ENCODE measurements around the gene ZBTB24.
"Not testable (repeated sequence)": the region's sequence is repeated elsewhere in the genome, so short reads cannot be mapped to it uniquely, and the experiment has no call there.

The ZBTB24 gene

DNA sequence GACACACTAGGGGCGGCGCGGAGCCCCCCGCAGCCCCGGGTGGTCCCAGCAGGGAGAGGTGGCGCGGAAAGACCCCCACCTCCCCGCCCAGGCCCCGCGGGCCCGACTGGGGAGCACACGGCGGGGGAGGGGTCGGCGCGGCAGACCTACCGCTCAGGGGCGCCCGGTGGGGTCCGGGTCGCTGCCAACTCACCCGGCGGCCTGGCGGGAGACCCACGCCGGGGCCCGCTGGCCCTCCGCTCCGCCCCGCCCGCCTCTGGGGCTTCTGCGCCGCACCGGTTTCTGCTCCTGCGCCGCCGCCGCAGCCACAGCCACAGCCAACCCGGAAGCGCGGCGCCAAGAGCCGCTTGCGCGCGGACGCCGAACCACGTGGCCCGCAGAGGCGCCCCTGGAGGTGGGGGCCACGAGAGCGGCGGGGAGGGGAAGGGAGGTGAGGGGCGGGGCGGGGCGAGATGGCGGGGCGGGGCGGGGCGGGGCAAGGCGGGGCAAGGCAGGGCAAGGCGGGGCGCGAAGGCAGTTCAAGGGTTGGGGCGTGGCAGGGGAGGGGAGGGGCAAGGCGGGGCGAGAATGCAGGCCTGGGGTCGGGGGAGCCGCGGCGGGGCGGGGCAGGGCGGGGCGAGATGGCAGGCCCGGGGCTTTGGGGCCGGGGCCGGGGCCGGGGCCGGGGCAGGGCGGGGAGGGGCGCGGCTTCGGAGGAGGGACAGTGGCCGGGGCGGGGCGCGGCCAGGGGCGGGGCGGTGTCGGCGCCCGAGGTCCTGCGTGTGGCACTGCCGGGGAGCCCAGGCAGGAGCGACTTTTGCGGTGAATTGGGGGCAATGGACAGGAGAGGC lies at the start of gene ZBTB24:
ZBTB24 (minus strand) TSS at position 315 of the 830 bp plus-strand sequence. CDS start 1,193 bp downstream, outside the sequence.
- DNase-seq (ENCODE audit: low read depth in 3 of 3) = peak; percentile 74 to 81 (median 80)

DNA sequence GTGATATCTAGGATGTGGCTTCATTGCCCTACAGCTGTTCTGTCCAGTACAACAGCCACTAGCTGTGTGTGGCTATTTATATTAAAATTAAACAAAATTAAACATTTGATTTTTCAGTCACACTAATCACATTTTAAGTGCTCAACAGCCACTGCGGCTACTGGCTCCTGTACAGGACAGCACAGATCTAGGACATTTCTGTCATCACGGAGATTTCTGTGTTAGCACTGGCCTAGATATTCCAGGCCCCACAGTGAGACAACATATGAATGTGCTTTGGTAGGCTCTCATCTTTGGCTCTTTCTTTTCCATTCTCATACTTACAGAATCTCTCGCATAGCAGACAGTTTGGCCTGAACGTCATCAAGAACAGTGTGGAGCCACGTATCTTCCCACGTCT lies 48.4 kb upstream of the ZBTB24 start:
- DNase-seq (ENCODE audit: low read depth in 3 of 3) = no peak

DNA sequence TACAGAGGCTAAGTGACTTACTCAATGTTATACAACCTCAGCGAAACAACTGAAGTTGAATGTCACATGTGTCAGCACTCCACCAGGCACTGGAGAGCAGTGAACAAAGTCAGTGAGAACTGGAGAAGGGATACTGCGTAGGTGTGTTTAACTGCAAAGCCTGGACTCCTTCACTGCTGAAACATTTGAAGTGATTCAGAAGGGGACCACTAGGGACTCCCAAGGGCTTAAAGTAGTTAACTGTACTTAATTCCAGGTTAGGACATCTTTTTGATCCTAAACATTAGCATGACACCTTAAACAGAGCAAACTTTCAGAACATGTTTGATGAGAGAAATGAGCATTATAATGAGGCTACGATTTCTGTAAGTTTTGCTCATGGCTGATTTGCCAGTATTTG lies 45.0 kb upstream of the ZBTB24 start:
- DNase-seq (ENCODE audit: low read depth in 3 of 3) = no peak

DNA sequence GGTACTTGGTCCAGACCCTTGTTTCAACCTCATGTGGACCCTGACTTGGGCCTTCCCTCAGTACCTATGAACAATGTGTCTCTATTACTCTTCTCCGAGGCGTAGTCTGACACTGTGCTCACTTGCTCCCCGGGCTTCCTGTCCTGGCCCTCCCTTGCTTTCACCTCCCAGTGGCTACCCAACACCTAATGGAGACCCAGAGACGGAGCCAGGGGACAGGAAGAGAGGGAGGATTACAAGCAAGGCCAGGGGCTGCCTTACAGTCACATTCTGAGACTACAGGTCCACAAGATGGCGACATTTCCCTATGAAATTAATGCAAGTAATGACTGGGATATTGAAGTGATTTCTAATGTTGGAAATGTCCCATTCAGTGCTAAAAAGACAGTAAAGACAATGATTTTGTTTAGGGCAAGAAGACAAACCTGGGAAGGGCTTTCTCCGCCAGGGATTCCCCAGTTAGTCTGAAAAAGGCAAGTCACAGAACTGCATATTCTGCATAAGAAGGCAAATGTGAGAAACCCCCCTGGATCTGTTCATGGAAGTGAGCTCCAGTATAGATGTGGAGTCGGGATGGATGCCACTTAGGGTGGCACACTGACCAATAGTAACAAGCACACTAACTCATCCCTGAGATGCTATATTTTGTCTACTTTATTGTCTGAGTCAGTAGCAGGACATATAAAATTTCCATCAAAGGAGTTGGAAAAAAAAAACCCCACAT lies 44.0 kb upstream of the ZBTB24 start:
- peak; percentile 4 to 18 (median 5) for DNase-seq (ENCODE audit: low read depth in 3 of 3)

DNA sequence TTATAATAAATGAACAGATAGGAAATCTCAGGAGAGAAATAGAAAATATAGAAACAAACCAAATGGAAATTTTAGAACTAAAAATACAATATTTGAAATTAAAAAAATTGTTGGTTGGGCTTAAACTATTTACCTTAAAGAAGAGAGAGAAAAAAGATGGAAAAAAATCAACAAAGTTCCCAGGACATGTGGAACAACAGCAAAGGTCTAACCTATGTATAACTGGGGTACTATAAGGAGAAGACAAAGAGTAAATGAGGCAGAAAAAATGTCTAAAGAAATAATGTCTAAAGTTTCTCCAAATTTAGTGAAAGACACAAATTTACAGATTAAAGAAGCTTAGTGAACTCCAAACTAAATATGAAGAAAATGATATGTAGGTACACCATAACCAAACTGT lies 41.1 kb upstream of the ZBTB24 start:
- DNase-seq (ENCODE audit: low read depth in 3 of 3) = no peak

DNA sequence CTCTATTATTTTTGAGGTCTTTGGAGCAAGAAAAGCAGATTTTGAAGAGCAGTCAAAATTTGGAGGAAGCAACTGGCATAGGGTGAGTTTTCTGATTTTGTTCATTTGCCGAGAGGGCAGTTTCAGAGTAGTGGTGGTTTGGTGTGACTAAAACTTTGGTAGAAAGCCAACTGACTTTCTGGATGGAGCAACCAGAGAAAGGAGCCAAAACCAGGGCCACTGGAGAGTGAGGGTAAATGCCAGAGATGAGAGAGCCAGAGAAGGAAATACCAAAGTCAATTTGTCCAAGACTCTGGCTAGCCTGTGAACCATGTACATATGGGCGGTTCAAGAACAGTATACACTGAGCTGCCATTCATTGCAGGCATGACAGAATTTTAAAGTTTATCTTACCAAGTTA lies 40.5 kb upstream of the ZBTB24 start:
- DNase-seq (ENCODE audit: low read depth in 3 of 3) = no peak

DNA sequence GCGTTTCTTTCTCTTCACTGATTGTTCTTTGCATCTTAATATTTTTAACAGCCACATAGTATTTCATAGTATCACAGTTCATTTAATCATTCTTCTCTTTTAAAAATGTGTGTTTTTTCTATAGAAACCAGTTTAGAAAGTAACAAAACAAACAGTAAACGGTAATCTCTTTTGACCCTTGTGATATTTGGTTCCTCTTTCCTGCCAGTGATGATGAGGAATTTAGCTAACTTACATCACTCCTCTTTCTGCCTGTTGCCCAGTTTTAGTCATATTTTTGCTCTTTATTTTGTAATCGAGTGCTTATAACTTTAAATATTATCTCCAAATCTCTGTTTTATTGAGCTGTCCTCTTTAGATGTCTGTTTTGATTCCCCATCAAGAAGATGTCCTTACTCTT lies 38.1 kb upstream of the ZBTB24 start:
- no peak for DNase-seq (ENCODE audit: low read depth in 3 of 3)

DNA sequence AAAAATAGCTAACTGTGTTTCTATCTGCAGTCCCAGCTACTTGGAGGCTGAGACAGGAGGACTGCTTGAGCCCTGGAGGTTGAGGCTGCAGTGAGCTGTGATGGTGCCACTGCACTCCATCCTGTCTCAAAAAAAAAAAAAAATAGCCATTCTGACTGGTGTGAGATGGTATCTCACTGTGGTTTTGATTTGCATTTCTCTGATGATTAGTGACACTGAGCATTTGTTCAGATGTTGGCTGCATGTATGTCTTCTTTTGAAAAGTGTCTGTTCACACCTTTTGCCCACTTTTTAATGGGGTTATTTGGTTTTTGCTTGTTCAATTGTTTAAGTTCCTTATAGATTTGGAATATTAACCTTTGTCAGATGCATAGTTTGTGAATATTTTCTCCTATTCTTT lies 36.6 kb upstream of the ZBTB24 start:
- not testable (repeated sequence) for DNase-seq (ENCODE audit: low read depth in 3 of 3)

DNA sequence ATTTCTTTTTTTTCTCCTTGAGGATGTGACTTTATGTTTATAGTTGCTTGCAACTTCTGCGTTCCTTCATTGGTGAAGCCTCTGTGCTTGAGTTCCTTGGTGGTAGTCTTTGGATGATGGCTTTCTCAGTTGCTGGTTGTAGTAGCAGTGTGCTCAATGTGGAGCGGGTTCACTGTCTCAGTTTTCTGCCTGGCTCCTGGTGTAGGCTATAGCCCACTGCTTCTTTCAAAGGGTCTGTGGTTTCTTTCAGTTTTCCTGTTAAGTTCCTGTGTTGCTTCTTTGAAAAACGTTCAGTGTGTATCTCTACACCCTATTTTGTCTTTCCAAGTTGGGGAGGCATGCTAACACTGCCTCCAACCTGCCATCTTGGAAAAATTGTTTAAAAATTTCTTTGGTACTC lies 33.9 kb upstream of the ZBTB24 start:
- no peak for DNase-seq (ENCODE audit: low read depth in 3 of 3)

DNA sequence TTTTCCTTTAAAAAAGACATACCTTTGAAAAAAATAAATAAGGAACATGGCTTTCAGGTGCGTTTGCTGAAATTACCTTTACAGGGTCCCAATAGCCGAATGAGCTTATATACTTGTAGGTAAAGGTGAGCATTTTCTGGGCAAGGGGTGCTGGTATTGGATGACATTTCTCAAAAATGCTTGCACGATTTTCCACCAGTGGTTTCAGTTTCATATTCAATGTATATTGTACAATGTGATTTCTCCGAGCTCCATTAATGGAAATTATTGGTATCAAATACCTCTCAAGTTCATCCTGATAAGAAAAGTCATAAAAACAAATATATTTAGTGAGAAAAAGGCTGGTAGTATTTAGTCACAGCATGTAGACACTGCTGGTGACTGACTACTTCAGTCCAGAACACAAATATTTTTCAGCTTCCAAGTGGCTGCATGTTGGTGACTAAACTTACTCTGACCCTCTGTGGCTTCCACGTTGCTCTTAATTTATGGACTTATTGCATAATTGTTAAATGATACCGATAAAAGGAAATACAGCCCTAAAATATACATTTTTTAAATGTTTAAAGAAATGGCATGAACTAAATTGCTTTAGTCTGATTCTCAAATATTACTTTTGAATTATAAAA lies 32.9 kb upstream of the ZBTB24 start:
- no peak for DNase-seq (ENCODE audit: low read depth in 3 of 3)

DNA sequence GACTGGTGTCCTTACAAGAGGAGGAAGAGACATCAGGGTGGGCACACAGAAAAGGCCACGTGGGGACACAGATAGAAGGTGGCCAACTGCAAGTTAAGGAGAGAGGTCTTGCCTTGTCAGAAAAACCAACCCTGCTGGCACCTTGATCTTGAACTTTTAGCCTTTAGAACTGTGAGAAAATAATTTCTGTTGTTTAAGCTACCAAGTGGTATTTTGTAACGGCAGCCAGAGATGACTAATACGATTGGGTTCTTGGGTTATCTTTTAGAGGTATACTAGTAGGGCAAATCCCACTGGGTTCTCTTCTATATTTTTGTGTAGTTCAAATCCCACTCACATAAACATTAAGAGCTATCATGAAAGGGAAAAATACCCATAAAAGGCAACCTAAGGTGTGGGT lies 31.9 kb upstream of the ZBTB24 start:
- no peak for DNase-seq (ENCODE audit: low read depth in 3 of 3)

DNA sequence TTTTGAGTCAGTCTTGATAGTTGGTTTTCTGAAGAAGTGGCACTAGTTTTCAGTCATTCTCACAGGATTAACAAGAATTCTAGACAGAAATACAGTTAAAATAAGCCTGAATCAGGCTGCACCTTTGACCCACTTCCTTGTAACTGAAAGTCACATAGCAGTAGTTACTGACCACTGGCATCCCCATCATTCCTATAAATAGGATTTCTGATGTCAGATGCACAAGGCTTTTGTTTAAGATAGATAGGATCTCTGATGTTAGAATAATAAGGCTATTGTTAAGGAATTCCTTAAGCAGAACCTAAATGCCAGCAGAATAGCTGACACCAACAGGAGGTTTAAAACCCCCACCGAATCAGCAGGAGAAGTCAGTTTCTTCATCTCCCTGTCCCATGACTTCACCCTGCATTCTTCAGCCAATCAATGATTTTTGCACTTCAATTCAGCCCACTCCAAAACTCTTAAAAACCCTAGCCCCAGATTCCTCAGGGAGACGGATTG lies 30.6 kb upstream of the ZBTB24 start:
- no peak for DNase-seq (ENCODE audit: low read depth in 3 of 3)

DNA sequence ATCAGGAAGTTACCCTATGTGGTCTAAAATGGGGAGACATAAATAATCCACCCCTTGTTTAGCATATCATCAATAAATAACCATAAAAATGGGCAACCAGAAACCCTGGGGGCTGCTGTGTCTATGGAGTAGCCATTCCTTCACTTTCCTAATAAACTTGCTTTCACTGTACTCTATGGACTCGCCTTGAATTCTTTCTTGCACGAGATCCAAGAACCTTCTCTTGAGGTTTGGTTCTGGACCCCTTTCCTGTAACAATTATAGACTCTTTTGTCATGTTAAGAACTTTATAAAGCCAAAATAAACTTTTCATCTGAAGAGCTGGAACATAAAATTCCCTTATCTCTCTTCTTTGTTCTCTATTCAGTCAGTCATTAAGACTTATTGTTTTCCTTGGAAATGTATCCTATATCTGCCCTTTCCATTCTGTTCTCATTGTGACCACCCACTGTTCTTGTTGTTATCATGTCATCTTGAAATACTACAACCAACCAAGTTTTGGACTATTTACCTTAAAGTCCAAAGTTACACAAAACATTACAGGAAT lies 29.3 kb upstream of the ZBTB24 start:
- no peak for DNase-seq (ENCODE audit: low read depth in 3 of 3)

DNA sequence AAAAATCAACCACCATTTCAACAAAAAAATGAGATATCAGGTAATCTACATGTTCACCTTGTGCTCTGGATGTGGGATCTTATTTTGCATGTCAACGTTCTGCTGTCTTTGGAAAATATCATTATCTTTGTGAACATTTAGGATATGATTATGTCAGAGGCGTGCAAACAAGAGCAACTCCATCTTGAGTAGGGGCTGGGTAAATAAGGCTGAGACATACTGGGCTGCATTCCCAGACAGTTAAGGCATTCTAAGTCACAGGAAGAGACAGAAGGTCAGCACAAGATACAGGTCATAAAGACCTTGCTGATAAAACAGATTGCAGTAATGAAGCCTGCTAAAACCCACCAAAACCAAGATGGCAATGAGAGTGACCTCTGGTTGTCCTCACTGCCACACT lies 28.8 kb upstream of the ZBTB24 start:
- no peak for DNase-seq (ENCODE audit: low read depth in 3 of 3)

DNA sequence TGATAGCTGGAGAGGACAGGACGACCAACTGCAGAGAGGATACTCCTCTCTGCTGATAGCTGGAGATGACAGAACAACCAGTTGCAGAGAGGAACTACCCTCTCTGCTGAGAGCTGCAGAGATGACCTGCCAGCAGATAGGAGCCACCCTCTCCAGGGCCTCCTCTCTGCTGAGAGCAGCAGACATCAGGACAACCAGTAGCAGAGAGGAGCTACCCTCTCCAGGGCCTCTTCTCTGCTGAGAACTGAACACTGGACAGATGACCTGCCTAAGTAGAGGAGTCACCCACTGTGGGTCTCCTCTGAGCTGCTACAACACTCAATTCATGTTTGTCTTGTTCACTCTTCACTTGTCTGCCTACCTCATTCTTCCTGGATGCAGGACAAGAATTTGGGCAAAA lies 27.3 kb upstream of the ZBTB24 start:
- no peak for DNase-seq (ENCODE audit: low read depth in 3 of 3)

DNA sequence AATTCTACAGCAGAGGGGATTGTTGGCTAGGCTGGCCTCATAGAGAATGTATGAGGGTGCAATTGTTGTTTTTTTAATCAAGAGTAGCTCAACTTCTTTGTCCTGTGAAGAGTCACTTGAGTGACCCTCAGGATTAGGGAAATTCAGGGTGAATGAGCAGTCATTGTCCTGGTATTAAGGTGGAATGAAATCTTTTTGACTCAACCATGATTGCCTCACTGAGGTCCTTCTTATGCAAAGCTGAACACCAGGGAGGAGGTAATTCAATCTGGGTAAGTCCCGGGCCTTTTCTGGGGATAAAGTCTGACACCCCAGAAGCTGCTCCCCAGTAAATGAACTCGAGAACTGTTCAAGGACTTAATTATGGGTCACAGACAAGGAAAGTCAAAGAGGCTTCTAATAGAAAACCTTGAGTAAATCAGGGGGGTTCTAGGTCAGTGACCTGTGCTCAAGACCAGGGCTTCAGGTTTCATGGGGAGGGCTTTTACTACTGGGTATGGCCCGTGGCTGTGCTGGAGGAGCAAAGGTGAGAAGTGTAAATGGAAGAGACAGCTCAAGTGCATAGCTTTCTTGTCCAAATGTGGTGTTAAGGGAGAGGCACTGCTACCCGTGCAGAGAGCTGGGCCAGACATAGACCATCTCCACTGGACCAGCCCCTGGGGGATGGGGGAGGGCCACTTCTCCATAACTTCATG lies 25.3 kb upstream of the ZBTB24 start:
- DNase-seq (ENCODE audit: low read depth in 3 of 3) = no peak

DNA sequence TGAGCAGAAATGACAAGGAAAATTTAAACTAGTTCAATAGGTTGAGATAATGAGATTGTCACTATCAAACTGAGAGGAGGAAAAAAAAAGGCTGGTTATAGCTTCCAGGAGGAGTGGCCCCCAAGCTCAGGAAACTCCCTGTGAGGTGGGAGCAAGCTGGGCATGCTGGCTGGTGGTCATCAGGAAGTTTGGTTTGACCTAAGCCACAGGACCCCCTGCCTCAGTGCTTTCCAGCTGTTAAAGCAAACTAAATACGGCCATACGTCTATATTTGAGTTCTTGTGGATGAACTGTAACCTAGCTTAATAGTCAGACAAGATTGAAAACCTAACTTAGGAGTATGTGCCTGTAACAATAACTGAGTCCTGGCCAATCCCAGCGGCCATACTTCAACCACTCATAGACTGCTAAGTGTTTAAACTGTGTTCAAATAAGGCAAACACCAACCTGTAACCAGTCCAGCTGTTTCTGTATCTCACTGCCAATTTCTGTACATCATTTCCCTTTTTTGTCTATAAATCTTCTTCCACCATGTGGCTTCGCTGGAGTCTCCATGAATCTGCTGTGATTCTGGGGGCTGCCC lies 24.6 kb upstream of the ZBTB24 start:
- no peak for DNase-seq (ENCODE audit: low read depth in 3 of 3)

DNA sequence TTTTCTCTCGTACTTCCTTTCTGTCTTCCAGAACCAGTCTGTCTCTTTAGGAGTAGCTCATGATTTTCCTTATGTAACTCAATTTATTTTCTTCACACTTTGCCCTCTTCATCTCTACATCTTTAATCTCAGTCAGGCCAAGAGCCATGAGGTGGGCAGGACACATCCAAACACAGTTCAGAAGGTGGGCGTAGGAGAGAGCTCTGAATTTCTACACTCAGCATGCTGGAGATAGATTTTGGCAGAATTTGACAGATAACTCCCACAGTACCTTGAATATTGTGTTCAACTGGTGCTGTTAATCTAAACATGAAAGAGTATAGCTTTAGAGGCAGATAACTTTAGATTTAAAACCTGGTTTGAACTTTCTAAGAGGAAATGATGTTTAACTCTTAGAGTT lies 23.8 kb upstream of the ZBTB24 start:
- DNase-seq (ENCODE audit: low read depth in 3 of 3) = no peak

DNA sequence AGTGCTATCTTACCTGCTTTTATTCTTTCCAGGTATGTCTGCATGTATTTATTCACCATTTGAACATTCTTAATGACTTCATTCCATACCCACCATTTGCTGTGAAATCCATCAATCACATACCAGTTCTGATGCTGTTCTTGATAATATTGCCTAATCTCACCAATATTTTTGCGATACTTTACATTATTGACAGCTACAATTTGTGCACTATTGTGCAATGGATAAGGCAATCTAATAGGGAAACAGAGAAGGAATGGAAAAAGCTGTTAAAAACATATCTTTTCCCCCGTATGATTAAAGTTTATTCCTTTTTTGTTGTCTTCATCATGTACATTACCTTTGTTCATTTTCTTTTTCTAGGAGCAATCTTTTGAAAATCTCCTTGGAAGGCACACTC lies 23.3 kb upstream of the ZBTB24 start:
- DNase-seq (ENCODE audit: low read depth in 3 of 3) = no peak

DNA sequence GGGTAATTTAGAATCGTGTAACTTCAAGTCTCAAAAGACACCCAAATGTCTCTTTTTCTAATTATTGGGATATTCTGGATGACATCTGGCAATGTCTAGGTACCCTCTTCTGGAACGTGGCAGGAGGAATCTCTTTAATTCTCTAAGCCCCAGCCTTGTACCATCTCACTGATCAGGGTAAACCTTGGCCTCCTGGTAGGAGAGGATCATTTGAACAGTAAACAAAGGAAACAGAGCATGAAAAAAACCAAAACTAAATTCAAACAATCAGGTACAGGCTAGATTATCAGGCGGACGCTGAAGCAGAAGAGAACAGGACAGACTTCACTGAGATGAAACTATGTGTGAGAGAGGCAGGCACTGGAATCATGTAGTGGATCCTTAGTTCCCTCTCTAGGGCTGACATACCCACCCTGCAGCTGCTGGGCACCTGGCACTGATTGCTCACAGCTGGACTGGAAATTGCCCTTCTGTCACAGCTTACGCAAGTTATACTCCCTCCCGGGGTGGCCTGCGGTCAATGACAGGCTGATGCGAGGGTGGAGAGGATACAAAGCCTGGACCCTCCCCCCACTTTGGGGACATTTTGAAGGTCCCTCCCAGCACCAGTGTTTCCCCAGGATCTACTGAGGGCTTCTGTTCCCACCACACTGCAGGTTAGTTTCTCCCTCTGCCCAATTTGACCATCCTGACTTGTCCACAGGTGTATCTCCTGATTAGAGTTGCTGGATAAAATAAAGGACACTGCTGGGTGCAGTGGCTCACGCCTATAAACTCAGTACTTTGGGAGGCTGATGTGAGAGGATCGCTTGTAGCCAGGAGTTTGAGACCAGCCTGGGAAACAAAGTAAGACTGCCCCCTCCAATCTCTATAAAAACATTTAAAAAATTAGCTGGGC lies 20.6 kb upstream of the ZBTB24 start:
- DNase-seq (ENCODE audit: low read depth in 3 of 3) = no peak
